Caco-2 (cell line): ENCODE results near the gene SPEM1. TPM values are rescaled to one million over a fixed set of nuclear protein-coding genes. Genes with fewer than 3 reads are reported as not detected.
A peak's percentile ranks its signal among the peaks of the same experiment; 100 is the strongest.

Experiments
- BruUV-seq: library from RNA; stranded (reverse); fragments of 400-500 nt; replicated peaks from 2 replicates; lab custom pipeline; 2021; lab: Mats Ljungman, UMichigan
- CTCF ChIA-PET: fragments of 300-600 bp; sonication (Branson Sonifier 250); formaldehyde crosslinking; loops from one replicate; lab custom pipeline; 2022; ENCODE audit warnings: antibody characterized with exemption; lab: Charles Lee
- POLR2A ChIA-PET: fragments of 300-600 bp; sonication (Branson Sonifier 250); formaldehyde crosslinking; loops from one replicate; lab custom pipeline; 2022; ENCODE audit warnings: antibody characterized with exemption; lab: Charles Lee
- DNase-seq, 2 experiments: peaks; one replicate each; pipeline versions ENCODE4 v3.0.0 to v3.0.0-alpha.2; 2020 to 2022
- H3K27me3 ChIP-seq: replicated peaks from 2 replicates; pipeline ENCODE4 v1.6.0; 2011; ENCODE audit warnings: low read length; ENCODE audit not compliant: control insufficient read depth, insufficient read depth
- H3K36me3 ChIP-seq: 2 replicates; pipeline ENCODE4 v1.5.1; 2011; ENCODE audit warnings: low read length; ENCODE audit not compliant: control insufficient read depth, insufficient read depth
- H3K4me1 ChIP-seq: fragments of 250-450 bp; sonication (Bioruptor Pico); 2 replicates; pipeline ENCODE4 v1.5.1; 2020; ENCODE audit warnings: mild to moderate bottlenecking
- H3K4me3 ChIP-seq: 2 replicates; pipeline ENCODE4 v1.5.1; 2011; ENCODE audit warnings: low read depth, mild to moderate bottlenecking, control low read depth, low read length
- H3K9me3 ChIP-seq: fragments of 250-450 bp; sonication (Bioruptor Pico); 2 replicates; pipeline ENCODE4 v1.5.1; 2020; ENCODE audit warnings: mild to moderate bottlenecking, moderate library complexity
- H3K27ac Mint-ChIP-seq: one replicate; pipeline ENCODE4 v1.8.0; 2022; ENCODE audit warnings: mixed read lengths; ENCODE audit not compliant: unreplicated experiment
- H3K27me3 Mint-ChIP-seq: one replicate; pipeline ENCODE4 v1.8.0; 2022; ENCODE audit warnings: mixed read lengths; ENCODE audit not compliant: insufficient read depth, unreplicated experiment
- H3K36me3 Mint-ChIP-seq: one replicate; pipeline ENCODE4 v1.8.0; 2022; ENCODE audit warnings: mild to moderate bottlenecking, mixed read lengths; ENCODE audit not compliant: insufficient read depth, unreplicated experiment
- H3K4me1 Mint-ChIP-seq: one replicate; pipeline ENCODE4 v1.8.0; 2022; ENCODE audit warnings: low read depth, mixed read lengths; ENCODE audit not compliant: unreplicated experiment
- H3K4me3 Mint-ChIP-seq: one replicate; pipeline ENCODE4 v1.8.0; 2022; ENCODE audit warnings: mild to moderate bottlenecking, moderate library complexity, mixed read lengths; ENCODE audit not compliant: unreplicated experiment
- H3K9me3 Mint-ChIP-seq: one replicate; pipeline ENCODE4 v1.8.0; 2022; ENCODE audit warnings: mixed read lengths; ENCODE audit not compliant: unreplicated experiment
- CTCF ChIP-seq, 2 experiments: fragments of 200-600 bp in 1 of 2; IDR thresholded peaks; 1 replicate in 1 of 2; 2 replicates in 1 of 2; pipeline versions ENCODE4 v1.5.1 to v1.8.0; 2011 to 2022; ENCODE audit warnings: antibody characterized with exemption in 1 of 2, control low read depth in 1 of 2, inconsistent platforms in 1 of 2, low read depth in 1 of 2, low read length in 1 of 2, mild to moderate bottlenecking in 1 of 2, moderate library complexity in 1 of 2; ENCODE audit not compliant: insufficient read depth in 1 of 2, severe bottlenecking in 1 of 2, unreplicated experiment in 1 of 2
- intact Hi-C: fragments of 100-400 bp; cut with micrococcal nuclease; formaldehyde crosslinking; loops from one replicate; pipeline ENCODE4 v1.10.0; 2022; ENCODE audit not compliant: unreplicated experiment
- total RNA-seq: library from RNA; stranded (reverse); gene quantifications from 2 replicates; pipeline ENCODE4 v1.2.3, GENCODE V29; 2022

The SPEM1 gene
- total RNA-seq, 1 experiment from 2014 or later: 0.52 TPM

- Histone ChIP-seq H3K27me3 (no peaks in the 10 kb centered on the region), H3K9me3 (no peaks in the 10 kb centered on the region), H3K36me3 (no peaks in the 10 kb centered on the region), H3K4me3 (no peak overlapping the region), H3K4me1 (no peaks in the 10 kb centered on the region)
- peaks cover 5% of the 10 kb centered on the region for H3K36me3 Mint-ChIP-seq
- intact Hi-C loops: no loop called here
- no peak for TF ChIP-seq CTCF (IDR thresholded peaks at IDR 0.05; ENCODE audit: insufficient read depth in 1 of 2, low read depth in 1 of 2, low read length in 1 of 2, severe bottlenecking in 1 of 2, unreplicated experiment in 1 of 2)
- CTCF ChIA-PET: no interaction called here
- POLR2A ChIA-PET: no interaction called here
- H3K27ac Mint-ChIP-seq: no peak overlapping the region
- no peaks in the 10 kb centered on the region for H3K9me3 Mint-ChIP-seq
- peak overlapping the region; percentile 12 for H3K4me3 Mint-ChIP-seq
- peaks cover 7% of the 10 kb centered on the region for H3K4me1 Mint-ChIP-seq
- no TSS peak for BruUV-seq
- H3K27me3 Mint-ChIP-seq: no peaks in the 10 kb centered on the region
- DNase-seq: no peak
Measured at GRCh38 chr17:7379134-7379533, 41.0 kb upstream of the SPEM1 start.

- Histone ChIP-seq H3K27me3 (no peaks in the 10 kb centered on the region), H3K4me1 (no peaks in the 10 kb centered on the region), H3K9me3 (no peaks in the 10 kb centered on the region), H3K4me3 (peak overlapping the region; percentile 55), H3K36me3 (no peaks in the 10 kb centered on the region)
- TF ChIP-seq CTCF (IDR thresholded peaks at IDR 0.05; ENCODE audit: insufficient read depth in 1 of 2, low read depth in 1 of 2, low read length in 1 of 2, severe bottlenecking in 1 of 2, unreplicated experiment in 1 of 2): no peak
- Mint-ChIP-seq H3K9me3 (no peaks in the 10 kb centered on the region), H3K4me1 (peaks cover 7% of the 10 kb centered on the region), H3K36me3 (peaks cover 5% of the 10 kb centered on the region), H3K27ac (peak overlapping the region; percentile 2), H3K4me3 (peak overlapping the region; percentile 80), H3K27me3 (no peaks in the 10 kb centered on the region)
- ChIA-PET POLR2A (interaction anchor here (0.6 to 1.3 kb wide), 2 partner anchors 23 to 130 kb away, joined by 4 to 11 read pairs; partner anchors contain the start of gene TMEM256), CTCF (interaction anchor here (1.7 kb wide), 1 partner anchor 24 kb away, joined by 7 read pairs; the partner anchor contains the start of gene TMEM256)
- BruUV-seq: no TSS peak
- intact Hi-C loops: loop anchor here (1.0 kb wide), 1 partner anchor 24 kb away; the partner anchor contains the start of gene TMEM256
- DNase-seq: peak in 1 of 2 experiments; percentile 13
Measured at GRCh38 chr17:7380321-7380720, 39.8 kb upstream of the SPEM1 start.

GRCh38 chr17:7380855-7381683 is 39.1 kb upstream of the SPEM1 start, which contains the start of gene TNK1:
TSS of gene TNK1 (plus strand) at chr17:7381089. CDS start at chr17:7382927, 1,838 bp downstream.
- Histone ChIP-seq H3K4me1 (no peaks in the 10 kb centered on the region), H3K4me3 (peak within 1 kb of the TSS; percentile 55), H3K27me3 (no peaks in the 10 kb centered on the region), H3K9me3 (no peaks in the 10 kb centered on the region), H3K36me3 (no peaks in the 10 kb centered on the region)
- no peak for TF ChIP-seq CTCF (IDR thresholded peaks at IDR 0.05; ENCODE audit: insufficient read depth in 1 of 2, low read depth in 1 of 2, low read length in 1 of 2, severe bottlenecking in 1 of 2, unreplicated experiment in 1 of 2)
- peaks cover 5% of the 10 kb centered on the region for H3K36me3 Mint-ChIP-seq
- H3K27ac Mint-ChIP-seq: peak within 1 kb of the TSS; percentile 2
- peak; percentile 44 to 54 for DNase-seq
- H3K4me3 Mint-ChIP-seq: peak within 1 kb of the TSS; percentile 80
- intact Hi-C loops: loop anchor here (1.0 kb wide), 1 partner anchor 23 kb away; the partner anchor contains the start of gene TMEM256
- H3K9me3 Mint-ChIP-seq: no peaks in the 10 kb centered on the region
- H3K4me1 Mint-ChIP-seq: peaks cover 7% of the 10 kb centered on the region
- H3K27me3 Mint-ChIP-seq: no peaks in the 10 kb centered on the region
- CTCF ChIA-PET: interaction anchor here (1.7 kb wide), 1 partner anchor 23 kb away, joined by 7 read pairs; the partner anchor contains the start of gene TMEM256
- BruUV-seq: TSS peak; percentile 78
- POLR2A ChIA-PET: interaction anchor here (1.3 kb wide), 1 partner anchor 22 kb away, joined by 11 read pairs; the partner anchor contains the start of gene TMEM256
